AG09319 (cell line): Measurements from ENCODE around the gene PODN.

Experiments
- DNase-seq: peaks from one replicate; pipeline ENCODE4 v3.0.0-alpha.2; 2010; ENCODE audit warnings: low read depth; ENCODE audit errors: extremely low read depth
- TF ChIP-seq, protein P1 (sequence below): IDR thresholded peaks from 2 replicates; pipeline ENCODE4 v1.5.1; 2011; ENCODE audit warnings: low read depth, mild to moderate bottlenecking, inconsistent platforms, low read length, moderate library complexity

The PODN gene

DNA sequence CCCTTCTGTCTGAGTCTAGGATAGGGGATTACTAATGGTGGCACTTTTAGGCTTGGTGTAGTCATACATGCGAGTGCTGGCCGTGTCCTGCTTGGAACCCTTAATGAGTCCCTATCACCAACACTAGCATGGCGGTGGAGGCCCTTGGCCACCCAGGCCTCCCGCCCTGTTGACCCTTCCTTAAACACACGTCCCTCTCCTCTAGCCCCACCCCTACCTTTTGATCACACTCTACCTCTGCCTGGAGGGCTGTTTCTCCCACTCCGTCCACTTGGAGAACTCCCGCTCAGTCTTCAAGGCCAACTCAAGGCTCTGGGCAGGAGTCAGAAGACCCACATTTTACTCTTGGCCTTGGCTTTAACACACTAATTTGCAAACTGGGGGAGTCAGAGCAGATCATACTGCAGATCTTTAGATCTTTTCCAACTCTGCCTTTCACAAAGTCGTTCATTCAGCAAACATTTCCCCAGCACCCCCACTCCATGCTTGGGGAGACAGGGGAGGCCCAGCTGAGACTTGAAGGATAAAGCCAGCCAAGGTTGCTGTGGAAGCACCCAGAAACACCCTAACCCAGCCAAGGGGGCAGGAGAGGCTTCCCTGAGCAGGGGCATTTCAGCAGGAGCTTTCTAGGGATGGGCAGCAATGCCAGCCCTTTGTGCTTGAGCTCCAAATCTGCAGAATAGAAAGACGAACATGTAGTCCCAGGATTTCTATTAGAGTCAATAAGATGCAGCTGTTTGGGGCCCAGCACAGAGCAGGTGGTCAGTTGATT is 1.9 kb downstream of the PODN start:
- TF ChIP-seq, protein P1, sequence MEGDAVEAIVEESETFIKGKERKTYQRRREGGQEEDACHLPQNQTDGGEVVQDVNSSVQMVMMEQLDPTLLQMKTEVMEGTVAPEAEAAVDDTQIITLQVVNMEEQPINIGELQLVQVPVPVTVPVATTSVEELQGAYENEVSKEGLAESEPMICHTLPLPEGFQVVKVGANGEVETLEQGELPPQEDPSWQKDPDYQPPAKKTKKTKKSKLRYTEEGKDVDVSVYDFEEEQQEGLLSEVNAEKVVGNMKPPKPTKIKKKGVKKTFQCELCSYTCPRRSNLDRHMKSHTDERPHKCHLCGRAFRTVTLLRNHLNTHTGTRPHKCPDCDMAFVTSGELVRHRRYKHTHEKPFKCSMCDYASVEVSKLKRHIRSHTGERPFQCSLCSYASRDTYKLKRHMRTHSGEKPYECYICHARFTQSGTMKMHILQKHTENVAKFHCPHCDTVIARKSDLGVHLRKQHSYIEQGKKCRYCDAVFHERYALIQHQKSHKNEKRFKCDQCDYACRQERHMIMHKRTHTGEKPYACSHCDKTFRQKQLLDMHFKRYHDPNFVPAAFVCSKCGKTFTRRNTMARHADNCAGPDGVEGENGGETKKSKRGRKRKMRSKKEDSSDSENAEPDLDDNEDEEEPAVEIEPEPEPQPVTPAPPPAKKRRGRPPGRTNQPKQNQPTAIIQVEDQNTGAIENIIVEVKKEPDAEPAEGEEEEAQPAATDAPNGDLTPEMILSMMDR = no peak
- DNase-seq = no peak

DNA sequence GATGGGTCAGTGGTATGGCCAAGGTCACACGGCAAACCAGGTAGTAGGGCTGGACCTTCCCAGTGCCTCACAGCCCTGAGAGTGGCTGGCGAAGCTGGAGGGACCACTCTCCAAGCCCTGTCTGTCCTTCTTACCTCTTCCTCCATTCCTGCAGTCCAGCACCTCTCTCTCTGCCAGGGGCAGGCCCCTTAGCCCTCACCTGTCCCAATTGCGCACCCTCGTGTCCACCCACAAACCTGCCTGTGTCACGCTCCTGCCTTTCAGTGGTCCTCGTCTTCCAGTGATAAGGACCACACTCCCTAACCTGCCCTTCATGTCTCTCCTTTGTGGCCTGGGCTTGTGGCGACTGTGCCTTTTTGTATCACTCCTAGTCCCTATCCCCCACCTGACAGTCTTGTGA is 3.4 kb downstream of the PODN start:
- TF ChIP-seq, protein P1 = no peak
- DNase-seq = no peak

DNA sequence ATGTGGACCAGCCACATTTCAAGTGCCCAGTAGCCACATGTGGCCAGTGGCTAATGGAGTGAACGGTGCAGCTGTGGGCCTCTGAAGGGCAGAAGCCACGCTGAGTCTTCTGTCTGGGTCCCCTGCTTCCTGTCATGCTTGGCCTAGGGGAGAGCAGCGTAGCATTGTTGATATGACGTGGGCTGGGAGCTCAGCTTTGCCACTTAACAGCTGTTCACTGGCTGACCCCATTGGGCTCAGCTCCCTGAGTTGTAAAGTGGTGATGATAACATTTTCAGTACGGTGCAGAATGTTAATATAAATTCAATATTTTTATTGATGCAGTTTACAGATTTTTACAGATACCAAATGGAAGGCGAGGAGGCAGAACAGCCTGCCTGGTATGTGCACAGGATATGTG is 4.5 kb downstream of the PODN start:
- TF ChIP-seq, protein P1 = no peak
- DNase-seq = no peak

DNA sequence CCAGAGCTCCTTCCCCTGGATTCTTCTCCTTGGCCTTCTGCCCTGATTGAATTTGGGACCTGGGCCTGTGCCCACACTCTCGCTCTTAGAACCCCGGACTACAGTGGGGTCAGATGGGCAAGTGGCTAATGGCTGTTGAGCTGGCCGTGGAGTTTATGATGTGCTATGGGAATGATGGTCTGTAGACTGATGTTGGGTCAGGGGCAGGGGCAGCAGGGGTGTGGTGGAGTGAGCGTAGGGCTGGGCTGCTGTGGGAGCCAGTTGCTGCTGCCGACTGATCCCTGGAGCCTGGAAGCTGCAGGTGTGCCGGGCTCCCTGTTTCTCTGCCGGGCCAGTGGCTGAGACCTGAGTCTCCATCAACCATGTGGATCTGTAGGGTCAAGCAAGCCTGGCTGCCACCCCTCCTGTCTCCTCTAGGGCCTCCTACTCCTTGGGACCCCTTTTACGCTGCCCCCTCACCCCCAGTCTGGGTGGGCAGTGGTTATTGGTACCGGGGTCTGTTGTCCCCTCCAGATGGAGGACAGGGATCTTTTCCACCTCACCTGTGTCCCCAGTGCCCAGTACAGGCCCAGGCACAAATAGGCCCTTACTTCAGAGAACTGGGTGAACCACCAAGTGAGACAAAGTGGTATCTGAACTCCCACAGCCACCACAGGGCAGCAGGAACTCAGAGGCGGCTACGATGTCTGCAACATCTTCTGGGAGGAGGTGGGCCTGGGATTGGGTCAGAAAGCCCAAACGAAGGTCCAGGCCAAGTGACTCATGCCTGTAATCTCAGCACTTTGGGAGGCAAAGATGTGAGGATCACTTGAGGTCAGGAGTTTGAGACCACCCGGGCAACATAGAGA is 5.1 kb downstream of the PODN start:
- DNase-seq = no peak
- TF ChIP-seq, protein P1 = no peak

DNA sequence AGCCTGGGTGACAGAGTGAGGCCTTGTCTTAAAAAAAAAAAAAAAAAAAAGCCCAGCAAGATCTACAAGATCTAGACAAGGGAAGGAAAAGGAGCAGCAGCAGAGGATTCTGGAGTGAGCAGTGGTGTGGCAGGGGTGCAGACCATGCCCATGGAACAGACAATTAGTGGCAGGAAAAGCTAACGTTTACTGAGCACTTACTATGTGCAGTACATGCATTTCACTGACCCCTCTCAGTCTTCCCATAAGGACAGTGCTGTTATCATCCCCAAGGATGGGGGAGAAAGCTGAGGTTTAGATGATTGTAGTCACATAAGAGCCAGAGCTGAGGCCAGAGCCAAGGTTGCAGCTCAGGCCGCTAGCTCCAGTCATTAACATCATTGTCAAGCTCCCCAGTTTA is 5.9 kb downstream of the PODN start:
- TF ChIP-seq, protein P1 = no peak
- no peak for DNase-seq

DNA sequence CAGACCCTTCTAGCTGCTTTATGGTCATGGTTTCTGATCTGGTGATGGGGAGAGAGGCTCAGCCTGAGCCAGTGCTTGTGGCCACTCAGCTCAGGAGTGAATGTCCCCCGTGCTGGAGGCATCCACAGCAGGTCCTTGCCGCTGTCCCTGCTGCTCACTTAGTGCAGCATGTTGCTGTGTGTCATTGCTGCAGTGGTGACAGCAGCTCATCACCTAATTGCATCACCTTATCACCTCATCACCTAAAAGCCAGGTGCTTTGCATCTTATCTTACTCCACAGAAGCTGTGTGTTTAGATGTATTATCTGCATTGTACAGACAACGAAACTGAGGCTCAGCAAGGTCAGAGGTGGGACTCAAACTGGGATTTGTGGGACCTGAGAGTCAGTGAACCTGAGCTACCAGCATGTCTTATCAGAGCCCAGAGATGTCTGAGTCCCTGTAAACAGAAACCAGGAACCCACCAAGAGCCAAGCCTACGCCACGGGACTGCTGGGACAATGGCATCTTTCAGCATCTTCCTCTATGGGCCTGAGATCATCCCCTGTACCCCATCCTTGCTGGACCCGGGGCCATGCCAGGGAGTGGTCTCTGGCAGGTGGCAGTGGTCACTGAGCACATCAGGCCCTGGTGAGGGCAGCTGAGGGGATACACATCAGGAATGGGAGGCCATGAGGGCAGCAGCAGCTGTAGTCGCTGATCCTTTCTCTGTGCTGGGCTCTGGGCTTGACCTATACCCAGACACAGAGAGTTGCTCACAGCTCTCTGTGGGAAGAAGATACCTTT is 6.5 kb downstream of the PODN start:
- TF ChIP-seq, protein P1 = no peak
- no peak for DNase-seq

DNA sequence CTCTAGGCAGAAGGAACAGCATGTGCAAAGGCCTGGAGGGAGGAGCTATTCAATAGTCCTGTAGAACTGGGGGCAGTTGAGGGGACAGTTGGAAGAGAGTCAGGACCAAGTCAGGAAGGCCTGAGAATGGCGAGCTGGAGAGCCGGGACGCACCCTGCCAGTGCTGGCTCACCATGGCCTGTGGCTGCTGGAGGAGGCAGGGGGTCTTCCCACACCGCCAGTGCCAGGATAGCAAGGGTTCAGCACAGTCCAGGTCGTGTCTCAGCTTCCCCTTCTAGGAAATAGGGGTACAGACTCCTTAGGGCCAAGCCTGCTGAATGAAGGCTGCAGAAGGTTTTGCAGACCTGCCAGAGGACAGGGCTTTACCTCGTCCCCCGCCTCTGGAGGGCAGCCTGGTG is 7.3 kb downstream of the PODN start:
- DNase-seq = no peak
- TF ChIP-seq, protein P1 = no peak
